Astrocyte (in vitro differentiated cells and primary cell): Measurements from ENCODE around the gene KIAA1549.

Experiments used
- EZH2 ChIP-seq: IDR thresholded peaks from 2 replicates; pipeline ENCODE4 v1.6.1; 2012; ENCODE audit warnings: mild to moderate bottlenecking, low read length, inconsistent platforms; ENCODE audit not compliant: insufficient read depth
- TF ChIP-seq, protein P1 (sequence below): IDR thresholded peaks from 2 replicates; pipeline ENCODE4 v1.5.1; 2011; ENCODE audit warnings: low read depth, mild to moderate bottlenecking, inconsistent platforms, low read length, moderate library complexity; ENCODE audit not compliant: insufficient read depth

DNA sequence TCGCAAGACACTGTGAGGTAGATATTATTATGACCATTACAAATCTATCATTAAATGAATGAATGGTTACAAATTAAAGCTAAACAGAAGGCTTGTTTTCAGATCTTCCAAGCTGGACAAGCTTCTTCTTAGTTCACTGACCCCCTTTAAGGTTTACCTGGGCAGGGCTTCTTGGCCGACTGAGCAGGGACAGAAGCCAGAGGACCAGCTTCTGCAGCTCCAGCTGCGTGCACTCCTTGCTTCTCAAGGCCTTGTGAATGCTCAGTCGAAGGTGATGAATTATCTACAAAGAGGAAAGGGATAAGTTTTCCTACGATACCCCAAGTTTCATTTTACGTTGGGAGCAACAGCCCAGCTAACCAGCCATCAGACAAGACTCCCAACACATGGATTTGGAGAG lies 45.4 kb upstream of the KIAA1549 start:
- TF ChIP-seq, protein P1, sequence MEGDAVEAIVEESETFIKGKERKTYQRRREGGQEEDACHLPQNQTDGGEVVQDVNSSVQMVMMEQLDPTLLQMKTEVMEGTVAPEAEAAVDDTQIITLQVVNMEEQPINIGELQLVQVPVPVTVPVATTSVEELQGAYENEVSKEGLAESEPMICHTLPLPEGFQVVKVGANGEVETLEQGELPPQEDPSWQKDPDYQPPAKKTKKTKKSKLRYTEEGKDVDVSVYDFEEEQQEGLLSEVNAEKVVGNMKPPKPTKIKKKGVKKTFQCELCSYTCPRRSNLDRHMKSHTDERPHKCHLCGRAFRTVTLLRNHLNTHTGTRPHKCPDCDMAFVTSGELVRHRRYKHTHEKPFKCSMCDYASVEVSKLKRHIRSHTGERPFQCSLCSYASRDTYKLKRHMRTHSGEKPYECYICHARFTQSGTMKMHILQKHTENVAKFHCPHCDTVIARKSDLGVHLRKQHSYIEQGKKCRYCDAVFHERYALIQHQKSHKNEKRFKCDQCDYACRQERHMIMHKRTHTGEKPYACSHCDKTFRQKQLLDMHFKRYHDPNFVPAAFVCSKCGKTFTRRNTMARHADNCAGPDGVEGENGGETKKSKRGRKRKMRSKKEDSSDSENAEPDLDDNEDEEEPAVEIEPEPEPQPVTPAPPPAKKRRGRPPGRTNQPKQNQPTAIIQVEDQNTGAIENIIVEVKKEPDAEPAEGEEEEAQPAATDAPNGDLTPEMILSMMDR, result no peak
- no peak for TF ChIP-seq EZH2
